ENCODE results near the gene CLIC4.
"Not testable (repeated sequence)": the region's sequence is repeated elsewhere in the genome, so short reads cannot be mapped to it uniquely, and the experiment has no call there.

- not testable (repeated sequence) for TF ChIP-seq CTCF (IDR thresholded peaks at IDR 0.05); POLR2A (IDR thresholded peaks at IDR 0.05); POLR2AphosphoS5 (IDR thresholded peaks at IDR 0.05; ENCODE audit: insufficient read depth in 1 of 2, low read depth in 1 of 2)
These were observed 47.7 kb upstream of the CLIC4 start for GRCh38 chr1:24697453-24698001.
